ENCODE results near the gene STX12.
"Not testable (repeated sequence)": the region's sequence is repeated elsewhere in the genome, so short reads cannot be mapped to it uniquely, and the experiment has no call there.

Gene STX12

GRCh38 chr1:27871076-27871475 lies 98.1 kb downstream of the STX12 start:
- DNase-seq, result not testable (repeated sequence)

- peak; percentile 76 to 94 (median 84) for DNase-seq
These were observed 99.2 kb downstream of the STX12 start, which contains the start of gene THEMIS2 for GRCh38 chr1:27872059-27872801. Gene THEMIS2, plus strand, starts transcription at chr1:27872544. Its CDS starts 28 bp downstream, at chr1:27872572.

- DNase-seq, result peak; percentile 77 to 83 (median 80)
These were observed 100.0 kb downstream of the STX12 start for GRCh38 chr1:27872802-27873551.

GRCh38 chr1:27873671-27874384 lies 100.8 kb downstream of the STX12 start:
- peak; percentile 80 to 90 (median 86) for DNase-seq

Measured in suppressor macrophage treated with lipopolysaccharide for 1 hour (primary cell).